Heart right ventricle (tissue), 16 donors: Measurements from ENCODE around the gene GPR55. TPM values are rescaled to one million over a fixed set of nuclear protein-coding genes. Genes with fewer than 3 reads are reported as not detected.
A peak's percentile ranks its signal among the peaks of the same experiment; 100 is the strongest.

Experiments
- ATAC-seq, 8 donors: fragments of 200-7000 bp; cut with Tn5 transposase; one replicate each; pipeline ENCODE4 v1.9.1; 2020; ENCODE audit warnings: mild to moderate bottlenecking in 8 of 8, moderate library complexity in 8 of 8, moderate number of reproducible peaks in 1 of 8
- DNase-seq, 2 donors: peaks; one replicate each; pipeline ENCODE4 v3.0.0-alpha.2; 2020
- H3K27ac ChIP-seq, 10 donors: fragments of 200-600 bp; sonication (generic) in 2 of 10; one replicate each; pipeline versions ENCODE4 v1.5.0 to v1.8.0; 2020 to 2022; ENCODE audit warnings: mild to moderate bottlenecking in 3 of 10
- H3K27me3 ChIP-seq, 7 donors: fragments of 200-600 bp; one replicate each; pipeline ENCODE4 v1.8.0; 2021 to 2022; ENCODE audit warnings: mild to moderate bottlenecking in 2 of 7
- H3K36me3 ChIP-seq, 9 donors: fragments of 200-600 bp; sonication (generic) in 1 of 9; one replicate each; pipeline versions ENCODE4 v1.5.0 to v1.8.0; 2020 to 2022; ENCODE audit warnings: mild to moderate bottlenecking in 2 of 9
- H3K4me1 ChIP-seq, 9 donors: fragments of 200-600 bp; sonication (generic) in 1 of 9; one replicate each; pipeline versions ENCODE4 v1.5.0 to v1.8.0; 2020 to 2022; ENCODE audit warnings: mild to moderate bottlenecking in 4 of 9
- H3K4me3 ChIP-seq, 10 donors: fragments of 200-600 bp; sonication (generic) in 2 of 10; one replicate each; pipeline versions ENCODE4 v1.5.0 to v1.8.0; 2020 to 2022; ENCODE audit warnings: mild to moderate bottlenecking in 7 of 10, moderate library complexity in 2 of 10
- H3K9me3 ChIP-seq, 11 donors: fragments of 200-600 bp in 10 of 11; sonication (generic) in 2 of 11; one replicate each; pipeline versions ENCODE4 v1.5.0 to v1.8.0; 2013 to 2022; ENCODE audit warnings: mild to moderate bottlenecking in 2 of 11, control low read depth in 1 of 11, moderate library complexity in 1 of 11
- WGBS, 2 donors: extraction: QIAGEN DNeasy Blood & Tissue Kit; methylation state at CpG; one replicate each; pipeline ENCODE4 v1.1.7; 2013; ENCODE audit warnings: inconsistent platforms in 1 of 2; 5-methylcytosine and 5-hydroxymethylcytosine counted together
- intact Hi-C, 10 donors: fragments of 100-400 bp; cut with DNase I; formaldehyde crosslinking; loops; one replicate each; pipeline versions ENCODE4 v1.11.1 to v1.14.2; 2022
- polyA plus RNA-seq, 2 donors: library from polyadenylated mRNA; stranded (reverse); fragments of 200-250 nt; gene quantifications; one replicate each; pipeline ENCODE4 v1.2.3, GENCODE V29; 2013
- total RNA-seq, 10 donors: library from RNA; stranded (reverse); fragmentation: NEBNext Ultra II Directional in 3 of 10; extraction: Animal tissue kit (Norgen Biotek cat#: 25700) in 3 of 10; gene quantifications; one replicate each; pipeline versions ENCODE4 v1.2.1 to v1.2.4, GENCODE V29; 2021 to 2023
- TF ChIP-seq, protein P1 (sequence below), 9 donors: fragments of 200-600 bp; sonication (generic) in 2 of 9; IDR thresholded peaks; one replicate each; pipeline versions ENCODE4 v1.5.0 to v1.8.0; 2021 to 2022; ENCODE audit warnings: antibody characterized with exemption in 9 of 9, mild to moderate bottlenecking in 5 of 9, moderate library complexity in 1 of 9
- donor health status: Arrhythmogenic right ventricular cardiomyopathy.
- donor health status: ischemic (EF 13 %, LVEDD 7.1; RV severe dilation, severe dysfunction).
- donor health status: healthy with polysubstance abuse.
- donor health status: DM: no; HTN: yes; CAD: no.
- donor health status: DM: no; HTN: no; CAD: no.
- donor health status: ischemic (EF 25% LVEDD 6.9; RV normal size, moderate dysfunction).
- donor health status: ischemic (EF 25% LVEDD 5.7; RV mildly dilated, moderate dysfunction).
- donor health status: healthy.
- donor health status: DM: yes; HTN: yes; CAD: no.
- donor health status: Ischemic cardiomyopathy.
- donor health status: ischemic (EF 35%, LVEDD 5.7; RV mildly dilated, moderate dysfunction).
- donor health status: nonischemic (EF 11% LVEDD 7.7; RV severe dilation, severe dysfunction).
- donor health status: DM: yes; HTN: yes; CAD: no.
- donor health status: PGD.
- donor health status: ischemic (EF 29% LVEDD 5.4; RV normal size, mild dysfunction).
- donor health status: nonischemic (EF 23%, LVEDD 6.1; RV moderate dilation, normal function).

The GPR55 gene
- total and polyA plus RNA-seq, 12 donors, result 0.01 to 0.42 TPM; not detected in 10

DNA sequence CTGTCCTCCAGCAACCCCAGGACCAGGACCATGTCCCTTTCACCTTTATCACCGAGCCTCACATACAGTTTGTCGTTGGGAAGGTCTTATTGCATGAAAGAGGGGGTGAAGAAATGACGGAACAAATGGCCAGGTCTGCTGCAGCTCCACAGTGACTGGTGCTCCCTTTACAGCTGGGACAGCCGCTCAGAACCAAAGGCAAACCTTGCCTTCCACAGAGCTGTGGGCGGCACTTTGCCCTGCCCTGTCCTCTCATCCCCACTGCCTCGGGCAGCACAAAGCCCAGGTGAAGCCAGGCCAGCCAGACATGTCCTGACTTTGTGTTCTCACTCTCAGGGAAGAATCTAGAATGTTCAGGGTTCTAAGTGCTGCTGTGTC is 961 bp downstream of the GPR55 start:
- no peak overlapping the region for H3K27ac ChIP-seq
- intact Hi-C loops, result no loop called here
- no peak for ATAC-seq

DNA sequence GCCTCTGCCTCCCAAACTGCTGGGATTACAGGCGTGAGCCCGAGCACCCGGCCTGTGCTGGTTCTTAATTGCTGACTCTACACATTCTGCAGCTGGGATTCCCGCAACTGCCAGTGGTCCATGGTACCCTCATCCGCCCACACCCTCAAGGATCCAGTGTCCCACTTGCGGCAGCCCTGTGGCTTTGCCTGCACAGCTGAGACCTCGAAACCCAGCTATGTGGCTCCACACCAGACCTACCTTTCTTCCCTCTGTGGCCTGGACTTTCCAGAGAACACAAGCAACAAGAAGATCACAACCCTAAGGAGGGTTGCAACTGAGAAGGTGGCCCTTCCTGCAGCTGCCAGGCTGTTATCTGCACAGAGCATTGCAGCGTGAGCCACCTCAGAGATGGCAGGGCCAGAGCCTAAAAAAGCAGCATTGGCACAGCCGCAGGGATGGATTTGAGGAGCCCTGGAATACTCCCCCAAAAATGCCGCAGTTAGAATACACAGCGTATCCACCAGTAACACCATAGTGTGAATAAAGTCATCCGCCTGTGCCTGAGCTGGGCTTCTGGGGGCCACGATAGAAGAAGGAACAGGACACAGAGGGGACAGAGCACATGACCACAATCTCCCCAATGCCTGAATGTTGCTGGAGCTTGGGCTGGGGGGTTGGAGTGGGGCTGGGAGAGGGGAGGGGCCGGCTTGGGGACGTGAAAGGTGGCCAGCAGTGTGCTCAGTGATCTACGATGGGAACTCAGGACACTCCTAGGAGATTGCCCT is 1.9 kb downstream of the GPR55 start:
- no peaks in the 10 kb centered on the region for H3K9me3 ChIP-seq
- 92 to 94% methylated on average over 16 of the region's 16 CpGs for WGBS, 2 donors
- no peak overlapping the region for H3K27ac ChIP-seq
- H3K4me1 ChIP-seq, result peaks cover 0 to 11% (median 0%) of the 10 kb centered on the region in 9 donors
- H3K27me3 ChIP-seq, result peaks cover 0 to 23% (median 7%) of the 10 kb centered on the region in 7 donors
- H3K4me3 ChIP-seq, result no peak overlapping the region
- DNase-seq (no peak), ATAC-seq (no peak)
- no peaks in the 10 kb centered on the region for H3K36me3 ChIP-seq
- TF ChIP-seq, protein P1, sequence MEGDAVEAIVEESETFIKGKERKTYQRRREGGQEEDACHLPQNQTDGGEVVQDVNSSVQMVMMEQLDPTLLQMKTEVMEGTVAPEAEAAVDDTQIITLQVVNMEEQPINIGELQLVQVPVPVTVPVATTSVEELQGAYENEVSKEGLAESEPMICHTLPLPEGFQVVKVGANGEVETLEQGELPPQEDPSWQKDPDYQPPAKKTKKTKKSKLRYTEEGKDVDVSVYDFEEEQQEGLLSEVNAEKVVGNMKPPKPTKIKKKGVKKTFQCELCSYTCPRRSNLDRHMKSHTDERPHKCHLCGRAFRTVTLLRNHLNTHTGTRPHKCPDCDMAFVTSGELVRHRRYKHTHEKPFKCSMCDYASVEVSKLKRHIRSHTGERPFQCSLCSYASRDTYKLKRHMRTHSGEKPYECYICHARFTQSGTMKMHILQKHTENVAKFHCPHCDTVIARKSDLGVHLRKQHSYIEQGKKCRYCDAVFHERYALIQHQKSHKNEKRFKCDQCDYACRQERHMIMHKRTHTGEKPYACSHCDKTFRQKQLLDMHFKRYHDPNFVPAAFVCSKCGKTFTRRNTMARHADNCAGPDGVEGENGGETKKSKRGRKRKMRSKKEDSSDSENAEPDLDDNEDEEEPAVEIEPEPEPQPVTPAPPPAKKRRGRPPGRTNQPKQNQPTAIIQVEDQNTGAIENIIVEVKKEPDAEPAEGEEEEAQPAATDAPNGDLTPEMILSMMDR (IDR thresholded peaks at IDR 0.05), result no peak
- intact Hi-C loops, result no loop called here

More for the DNA sequence above, 961 bp downstream of the GPR55 start:
- H3K4me3 ChIP-seq, result peak overlapping the region in 1 of 10 donors; percentile 39
- H3K27me3 ChIP-seq, result peaks cover 0 to 24% (median 7%) of the 10 kb centered on the region in 7 donors
- WGBS, 2 donors, result 81 to 85% methylated on average over 6 of the region's 6 CpGs
- DNase-seq, result no peak
- no peaks in the 10 kb centered on the region for H3K36me3 ChIP-seq
- TF ChIP-seq, protein P1 (IDR thresholded peaks at IDR 0.05), result no peak
- H3K4me1 ChIP-seq, result peaks cover 0 to 11% (median 0%) of the 10 kb centered on the region in 9 donors
- H3K9me3 ChIP-seq, result no peaks in the 10 kb centered on the region

DNA sequence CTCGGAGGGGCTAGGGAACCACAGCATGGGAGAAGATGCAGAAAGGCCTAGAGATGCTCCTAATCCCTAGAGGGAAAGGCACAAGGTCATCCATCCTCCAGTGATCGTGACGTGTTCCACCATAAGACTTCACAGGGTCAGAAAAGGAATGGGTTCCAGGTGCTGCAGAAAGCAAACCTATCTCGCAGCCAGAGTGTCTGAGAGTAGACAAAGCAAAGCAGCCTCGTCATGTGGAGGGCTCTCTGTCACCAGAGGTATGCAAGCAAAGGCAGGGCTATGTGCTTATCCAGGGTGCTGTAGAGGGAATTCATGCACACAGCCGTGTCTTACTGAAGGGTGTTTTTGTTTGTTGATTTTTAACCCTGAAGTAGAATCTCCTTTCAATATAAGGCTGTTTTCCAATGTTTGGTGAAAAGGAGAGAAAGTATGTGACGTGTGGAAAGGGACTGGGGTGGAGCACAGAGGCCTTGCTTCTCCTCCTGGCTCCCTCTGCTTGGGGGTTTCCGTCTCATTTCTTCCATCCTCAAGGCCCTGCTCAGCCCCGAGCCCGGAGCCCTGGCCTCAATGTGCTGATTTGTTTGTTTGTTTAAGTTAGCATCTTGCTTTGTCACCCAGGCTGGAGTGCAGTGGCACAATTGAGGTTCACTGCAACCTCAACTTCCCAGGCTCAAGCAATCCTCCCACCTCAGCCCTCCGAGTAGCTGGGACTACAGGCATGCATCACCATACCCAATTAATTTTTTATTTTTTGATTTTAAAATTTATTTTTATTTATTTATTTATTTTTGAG is 3.0 kb downstream of the GPR55 start:
- no peak for ATAC-seq
- DNase-seq, result no peak
- intact Hi-C loops, result no loop called here
- no peak overlapping the region for H3K27ac ChIP-seq
- TF ChIP-seq, protein P1 (IDR thresholded peaks at IDR 0.05), result no peak
- no peaks in the 10 kb centered on the region for H3K9me3 ChIP-seq
- no peak overlapping the region for H3K4me3 ChIP-seq
- peaks cover 0 to 11% (median 0%) of the 10 kb centered on the region in 9 donors for H3K4me1 ChIP-seq
- WGBS, 2 donors, result 72 to 76% methylated on average over 11 of the region's 11 CpGs
- H3K27me3 ChIP-seq, result peaks cover 0 to 25% (median 10%) of the 10 kb centered on the region in 7 donors
- H3K36me3 ChIP-seq, result no peaks in the 10 kb centered on the region

DNA sequence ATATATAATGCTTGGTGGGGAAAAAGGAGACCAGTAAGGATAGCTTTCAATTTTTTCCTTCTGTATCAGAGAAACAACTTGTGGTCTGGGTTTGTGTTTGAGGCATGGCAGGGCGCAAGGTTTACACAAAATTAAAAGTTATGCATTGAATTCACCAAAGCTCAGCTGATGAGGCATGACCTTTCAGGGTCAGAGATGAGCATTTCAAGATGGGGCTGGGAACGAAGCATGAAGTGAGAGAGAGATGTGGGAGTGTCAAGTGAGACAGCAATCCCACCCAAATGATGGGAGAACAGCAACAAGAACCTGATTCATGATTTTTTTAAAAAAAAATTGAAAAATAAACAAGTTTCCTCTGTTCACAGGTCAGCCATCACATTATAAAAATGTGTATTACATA is 4.9 kb downstream of the GPR55 start:
- Histone ChIP-seq H3K27me3 (peaks cover 0 to 29% (median 11%) of the 10 kb centered on the region in 7 donors), H3K36me3 (no peaks in the 10 kb centered on the region), H3K9me3 (no peaks in the 10 kb centered on the region), H3K27ac (no peak overlapping the region), H3K4me3 (no peak overlapping the region), H3K4me1 (peaks cover 0 to 8% (median 0%) of the 10 kb centered on the region in 9 donors)
- WGBS, 2 donors, result 77 to 85% methylated on average over 2 of the region's 2 CpGs
- ATAC-seq (no peak), DNase-seq (no peak)
- intact Hi-C loops, result no loop called here
- TF ChIP-seq, protein P1 (IDR thresholded peaks at IDR 0.05), result no peak
